Esophagus muscularis mucosa (tissue), 4 donors: Measurements from ENCODE around the gene IRAK2. TPM values are rescaled to one million over a fixed set of nuclear protein-coding genes. Genes with fewer than 3 reads are reported as not detected.
A peak's percentile ranks its signal among the peaks of the same experiment; 100 is the strongest.

Experiments used
- DNase-seq: peaks from one replicate; pipeline ENCODE4 v3.0.0-alpha.2; 2017; ENCODE audit errors: extremely low spot score
- H3K27ac ChIP-seq, 4 donors: fragments of 200-600 bp; sonication (generic); replicated peaks in 1 of 4; 1 replicate in 3 of 4; 2 replicates in 1 of 4; pipeline ENCODE4 v1.5.1; 2016 to 2019; ENCODE audit warnings: mild to moderate bottlenecking in 1 of 4
- H3K27me3 ChIP-seq, 4 donors: fragments of 200-600 bp; sonication (generic); one replicate each; pipeline versions ENCODE4 v1.5.1 to v1.6.0; 2016 to 2019
- H3K36me3 ChIP-seq, 4 donors: fragments of 200-600 bp; sonication (generic); one replicate each; pipeline ENCODE4 v1.5.1; 2016 to 2019
- H3K4me1 ChIP-seq, 4 donors: fragments of 200-600 bp; sonication (generic); one replicate each; pipeline ENCODE4 v1.5.1; 2016 to 2019
- H3K4me3 ChIP-seq, 4 donors: fragments of 200-600 bp; sonication (generic); 1 replicate in 2 of 4; 2 replicates in 2 of 4; pipeline ENCODE4 v1.5.1; 2016 to 2019; ENCODE audit warnings: mild to moderate bottlenecking in 4 of 4, moderate library complexity in 1 of 4
- H3K9me3 ChIP-seq, 4 donors: fragments of 200-600 bp; sonication (generic); 1 replicate in 3 of 4; 2 replicates in 1 of 4; pipeline ENCODE4 v1.5.1; 2016 to 2019
- CTCF ChIP-seq, 3 experiments: fragments of 200-600 bp in 2 of 3; fragments of 450-650 bp in 1 of 3; sonication (generic) in 2 of 3; IDR thresholded peaks; one replicate each; pipeline ENCODE4 v1.5.1; 2017 to 2019; ENCODE audit warnings: antibody characterized with exemption in 3 of 3, mild to moderate bottlenecking in 2 of 3, moderate library complexity in 1 of 3
- EP300 ChIP-seq: sonication (generic); formaldehyde crosslinking; IDR thresholded peaks from one replicate; pipeline ENCODE4 v1.6.1; 2017; ENCODE audit warnings: antibody characterized with exemption
- POLR2A ChIP-seq: fragments of 450-650 bp; IDR thresholded peaks from one replicate; pipeline ENCODE4 v1.6.1; 2017; ENCODE audit warnings: antibody characterized with exemption, moderate library complexity, mild to moderate bottlenecking, low read depth
- POLR2AphosphoS5 ChIP-seq, 2 donors: sonication (generic); formaldehyde crosslinking; IDR thresholded peaks; one replicate each; pipeline ENCODE4 v1.6.1; 2017; ENCODE audit warnings: antibody characterized with exemption in 2 of 2
- WGBS: methylation state at CpG from one replicate; pipeline ENCODE4 v1.1.5; 2018; 5-methylcytosine and 5-hydroxymethylcytosine counted together
- intact Hi-C: fragments of 100-400 bp; cut with DNase I; formaldehyde crosslinking; loops from one replicate; pipeline ENCODE4 v1.15.1; 2023
- total RNA-seq, 4 donors: library from RNA; depleted of rRNA; stranded (reverse); fragments of >200 nt; gene quantifications; one replicate each; pipeline versions ENCODE4 v1.1.0 to v1.2.1, GENCODE V29; 2016

Gene IRAK2
- total RNA-seq, 4 donors from 2014 or later: 2.5 to 3.2 (median 2.8) TPM

- Histone ChIP-seq H3K27me3 (no peaks in the 10 kb centered on the region), H3K27ac (peak overlapping the region; percentile 86 to 90 (median 88)), H3K4me1 (peaks cover 72 to 78% (median 76%) of the 10 kb centered on the region in 4 donors), H3K4me3 (no peak overlapping the region), H3K36me3 (no peaks in the 10 kb centered on the region), H3K9me3 (no peaks in the 10 kb centered on the region)
- DNase-seq: no peak
- WGBS: 68% methylated on average over 8 of the region's 11 CpGs
- intact Hi-C loops: no loop called here
- TF ChIP-seq POLR2A: no peak
- no peak for TF ChIP-seq CTCF (IDR thresholded peaks at IDR 0.05)
- TF ChIP-seq POLR2AphosphoS5 (IDR thresholded peaks at IDR 0.05): peak in 1 of 2 donors; percentile 34
- TF ChIP-seq EP300: no peak
Observed at GRCh38 chr3:10194328-10195071, 29.8 kb downstream of the IRAK2 start.

- TF ChIP-seq POLR2AphosphoS5 (IDR thresholded peaks at IDR 0.05): no peak
- no peak for TF ChIP-seq CTCF (IDR thresholded peaks at IDR 0.05)
- no peak for TF ChIP-seq POLR2A
- no peak for TF ChIP-seq EP300
- H3K9me3 ChIP-seq: no peaks in the 10 kb centered on the region
- H3K27me3 ChIP-seq: no peaks in the 10 kb centered on the region
- H3K36me3 ChIP-seq: peaks cover 0 to 2% (median 0%) of the 10 kb centered on the region in 4 donors
- H3K27ac ChIP-seq: peak overlapping the region; percentile 86 to 90 (median 88)
- intact Hi-C loops: no loop called here
- H3K4me3 ChIP-seq: no peak overlapping the region
- DNase-seq: no peak
- peaks cover 64 to 69% (median 66%) of the 10 kb centered on the region in 4 donors for H3K4me1 ChIP-seq
- 87% methylated on average over 12 of the region's 12 CpGs for WGBS
Observed at GRCh38 chr3:10195366-10196089, 30.8 kb downstream of the IRAK2 start.

- intact Hi-C loops: no loop called here
- Histone ChIP-seq H3K27ac (no peak overlapping the region), H3K9me3 (no peaks in the 10 kb centered on the region), H3K27me3 (no peaks in the 10 kb centered on the region), H3K4me3 (no peak overlapping the region), H3K36me3 (peaks cover 0 to 11% (median 2%) of the 10 kb centered on the region in 4 donors), H3K4me1 (peaks cover 54 to 59% (median 56%) of the 10 kb centered on the region in 4 donors)
- no peak for DNase-seq
- WGBS: 67% methylated on average over 10 of the region's 12 CpGs
- TF ChIP-seq POLR2AphosphoS5 (IDR thresholded peaks at IDR 0.05) (no peak), CTCF (IDR thresholded peaks at IDR 0.05) (no peak)
Observed at GRCh38 chr3:10196389-10197052, 31.8 kb downstream of the IRAK2 start.

- peaks cover 37 to 42% (median 39%) of the 10 kb centered on the region in 4 donors for H3K4me1 ChIP-seq
- DNase-seq: no peak
- no peak overlapping the region for H3K4me3 ChIP-seq
- 81% methylated on average over 4 of the region's 4 CpGs for WGBS
- no peak for TF ChIP-seq EP300
- no peak for TF ChIP-seq POLR2A
- no peak for TF ChIP-seq CTCF (IDR thresholded peaks at IDR 0.05)
- no peak for TF ChIP-seq POLR2AphosphoS5 (IDR thresholded peaks at IDR 0.05)
- no peak overlapping the region for H3K27ac ChIP-seq
- peaks cover 0 to 15% (median 3%) of the 10 kb centered on the region in 4 donors for H3K36me3 ChIP-seq
- intact Hi-C loops: no loop called here
- H3K27me3 ChIP-seq: no peaks in the 10 kb centered on the region
- H3K9me3 ChIP-seq: no peaks in the 10 kb centered on the region
Observed at GRCh38 chr3:10198226-10198625, 33.5 kb downstream of the IRAK2 start.
